HTR-8/SVneo (cell line): ENCODE measurements around the gene TELO2.

Experiments
- DNase-seq: peaks from one replicate; pipeline ENCODE4 v3.0.0; 2011; ENCODE audit warnings: low spot score, mixed read lengths; ENCODE audit not compliant: insufficient read length
- FAIRE-seq: peaks from 2 replicates; lab custom pipeline; 2011; peaks lifted over from hg19 to GRCh38; lab: Jason Lieb, UNC

Gene TELO2

DNA sequence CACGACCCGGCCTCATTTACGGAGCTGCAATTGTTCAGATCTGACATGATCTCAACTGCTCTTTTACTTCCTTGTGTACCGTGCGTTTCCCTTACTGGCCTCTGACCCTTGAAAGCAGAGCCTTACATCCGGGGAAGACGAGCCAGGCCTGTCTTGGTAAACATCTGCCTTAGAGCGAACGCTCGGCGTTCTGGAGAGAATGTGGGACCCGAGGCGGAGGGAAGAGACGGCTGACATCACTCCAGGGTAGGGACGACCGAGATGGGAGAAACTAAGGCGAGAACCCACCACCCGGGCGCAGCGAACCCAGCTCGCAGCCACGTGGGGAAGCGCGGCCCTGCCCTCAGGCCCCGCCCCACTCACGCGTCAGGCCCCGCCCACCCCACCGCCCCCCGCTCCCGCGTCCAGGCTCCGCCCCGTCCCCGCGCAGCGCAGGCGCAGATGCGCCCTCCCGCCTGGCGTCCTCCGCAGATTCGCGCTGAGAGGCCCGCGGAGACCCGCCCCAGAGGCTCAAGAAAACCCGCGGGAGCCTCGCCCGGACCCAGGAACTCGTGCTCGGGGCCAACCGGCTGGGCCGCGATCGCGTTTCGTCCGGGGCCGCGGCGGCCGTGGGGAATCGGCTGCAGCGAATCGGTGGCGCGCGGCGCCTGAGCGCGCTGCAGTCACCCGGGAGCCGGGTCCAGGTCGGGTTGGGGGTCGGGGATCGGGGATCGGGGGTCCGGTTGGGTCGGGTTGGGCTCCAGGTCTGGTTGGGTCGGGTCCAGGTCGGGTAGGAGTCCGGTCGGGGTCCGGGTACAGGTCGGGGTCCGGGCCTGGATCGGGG, at the start of gene TELO2:
TSS of gene TELO2 (plus strand) at position 438 of the 823 bp plus-strand sequence. CDS start 922 bp downstream, outside the sequence.
- peak; percentile 91 for FAIRE-seq
- peak; percentile 91 for DNase-seq

DNA sequence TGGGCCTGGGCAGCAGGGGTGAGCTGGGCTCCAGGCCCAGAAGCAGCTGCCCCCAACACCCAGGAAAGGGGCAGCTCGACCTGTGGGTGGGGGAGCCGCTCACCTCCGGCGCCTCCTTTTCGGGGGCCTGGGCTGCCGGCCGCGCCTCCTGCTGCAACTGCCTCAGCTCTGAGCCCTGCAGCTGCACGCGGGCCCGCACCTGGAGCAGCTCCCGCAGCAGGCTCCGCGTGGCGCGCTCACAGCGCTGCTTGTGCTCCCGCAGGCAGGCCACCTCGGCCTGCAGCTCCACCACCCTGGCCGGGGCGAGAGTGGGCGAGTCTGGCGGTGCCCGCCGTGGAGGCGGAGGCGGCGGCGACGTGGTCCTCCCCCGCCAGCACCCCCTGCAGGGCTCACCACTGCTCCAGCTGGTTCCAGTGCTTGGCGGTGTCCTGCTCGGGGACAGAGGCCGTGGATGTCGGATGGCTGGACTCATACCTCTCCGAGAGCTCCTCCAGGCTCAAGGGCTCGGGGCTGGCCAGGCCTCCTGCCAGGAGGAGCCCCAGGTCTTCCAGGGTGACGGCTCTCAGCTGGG, 49.7 kb upstream of the TELO2 start:
- FAIRE-seq = no peak

DNA sequence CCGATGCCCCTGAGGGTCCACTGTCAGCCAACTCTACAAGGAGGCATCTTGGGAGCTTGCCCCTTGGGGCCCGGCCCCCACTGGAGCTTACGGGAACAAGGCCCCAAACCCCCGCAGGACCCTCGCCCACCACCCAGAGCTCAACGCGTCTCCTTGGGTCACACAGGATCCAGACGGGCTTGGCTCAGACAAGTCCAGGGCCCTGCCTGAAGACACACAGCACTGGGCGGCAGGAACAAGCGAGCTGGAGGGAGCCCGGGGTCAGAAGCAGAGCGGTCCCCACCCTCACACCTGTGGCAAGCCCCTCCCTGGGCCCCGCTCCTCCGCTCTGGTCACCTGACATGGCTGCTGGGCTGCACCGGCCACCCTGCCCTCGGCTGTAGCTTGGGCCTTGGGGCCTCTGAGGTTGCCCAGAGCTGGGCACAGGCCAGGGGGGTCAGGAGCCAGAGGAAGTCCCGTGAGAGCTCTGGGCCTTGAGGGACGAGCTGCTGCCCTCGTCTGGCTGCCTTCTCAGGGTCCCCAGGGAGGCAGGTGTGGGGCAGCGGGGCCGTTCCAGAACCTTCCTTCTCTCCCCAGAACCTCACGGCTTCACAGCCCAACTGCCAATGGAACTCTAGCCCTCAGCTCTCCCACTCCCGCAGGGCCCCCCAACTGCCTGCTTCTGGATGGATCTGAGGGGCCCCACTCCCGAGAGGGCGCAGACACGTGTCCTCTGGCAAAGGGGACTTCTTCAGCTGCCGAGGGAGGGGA, 49.0 kb upstream of the TELO2 start, which contains the start of gene CCDC154:
TSS of gene CCDC154 (minus strand) at position 577 of the 750 bp plus-strand sequence. CDS start at position 343, 234 bp downstream.
- DNase-seq (no peak), FAIRE-seq (no peak)

More for the DNA sequence above, 49.7 kb upstream of the TELO2 start:
- DNase-seq = no peak

DNA sequence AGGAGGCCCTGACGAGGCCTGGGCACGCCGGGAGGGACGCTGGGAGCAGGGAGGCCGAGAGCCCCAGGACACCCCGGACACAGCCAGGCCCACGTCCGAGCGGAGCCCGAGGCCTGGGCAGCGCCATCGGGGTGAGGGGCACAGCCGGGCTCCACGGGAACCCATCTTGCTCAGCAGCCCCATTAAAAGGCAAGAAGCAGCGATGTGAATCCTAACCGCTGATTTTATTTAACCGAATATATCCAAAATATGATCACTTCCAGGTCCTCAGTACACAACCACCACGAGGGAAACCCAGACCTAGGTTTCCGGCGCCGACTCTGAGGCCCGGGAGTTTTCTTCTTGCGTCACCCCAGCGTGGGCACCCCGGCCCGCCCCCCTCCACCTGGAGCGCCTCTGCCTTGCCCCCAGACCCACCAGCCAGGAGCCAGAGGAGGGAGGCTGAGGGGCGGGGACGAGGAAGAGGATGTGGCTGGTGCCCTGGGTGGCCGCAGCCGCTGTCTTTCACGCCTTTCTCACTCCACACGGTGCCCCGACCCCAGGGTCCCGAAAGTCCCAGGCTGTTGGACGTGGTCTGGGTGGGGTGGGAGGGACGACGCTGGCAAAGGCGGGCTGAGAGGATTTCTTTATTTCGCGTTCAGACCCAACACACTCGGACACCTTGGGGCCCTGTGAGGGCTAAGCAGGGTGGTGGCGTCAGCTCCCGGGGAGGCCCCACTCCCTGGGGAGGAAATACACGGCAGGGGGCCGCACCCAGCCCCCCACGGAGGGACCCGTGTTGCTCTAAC, 48.2 kb upstream of the TELO2 start:
- no peak for FAIRE-seq
- DNase-seq = no peak

DNA sequence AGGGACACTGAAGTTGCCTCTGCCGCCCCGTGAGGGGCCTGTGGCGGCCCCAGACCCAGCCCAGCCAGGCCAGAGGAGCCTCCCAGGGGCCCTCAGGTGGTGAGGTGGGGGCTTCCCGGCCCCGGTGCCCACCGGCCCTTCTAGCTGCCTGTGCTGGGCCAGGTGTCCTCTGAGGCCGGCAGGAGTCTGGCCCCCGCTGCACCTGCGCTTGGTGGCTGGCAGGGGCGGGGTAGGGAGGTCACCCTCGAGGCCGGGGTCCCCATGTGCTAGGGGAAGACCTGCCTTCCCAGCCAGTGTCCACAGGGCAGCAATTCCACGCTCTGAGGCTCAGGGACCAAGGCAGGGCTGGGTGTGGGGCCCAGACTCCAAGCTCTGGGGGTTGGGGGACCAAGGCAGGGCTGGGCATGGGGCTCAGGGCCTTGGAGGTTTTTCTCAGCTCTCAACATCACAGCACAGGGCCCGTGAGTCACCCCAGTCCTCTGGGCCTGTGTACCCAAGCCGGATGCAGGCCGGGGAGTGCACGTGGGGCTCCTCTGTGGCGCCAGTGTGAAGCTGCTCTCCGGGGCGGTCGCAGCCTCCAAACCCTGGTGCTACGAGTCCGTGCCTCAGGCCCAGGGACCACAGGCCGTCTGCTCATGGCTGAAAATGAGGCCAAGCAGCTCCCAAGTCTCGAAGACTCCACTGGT, 47.5 kb upstream of the TELO2 start:
- FAIRE-seq = no peak
- DNase-seq = no peak

DNA sequence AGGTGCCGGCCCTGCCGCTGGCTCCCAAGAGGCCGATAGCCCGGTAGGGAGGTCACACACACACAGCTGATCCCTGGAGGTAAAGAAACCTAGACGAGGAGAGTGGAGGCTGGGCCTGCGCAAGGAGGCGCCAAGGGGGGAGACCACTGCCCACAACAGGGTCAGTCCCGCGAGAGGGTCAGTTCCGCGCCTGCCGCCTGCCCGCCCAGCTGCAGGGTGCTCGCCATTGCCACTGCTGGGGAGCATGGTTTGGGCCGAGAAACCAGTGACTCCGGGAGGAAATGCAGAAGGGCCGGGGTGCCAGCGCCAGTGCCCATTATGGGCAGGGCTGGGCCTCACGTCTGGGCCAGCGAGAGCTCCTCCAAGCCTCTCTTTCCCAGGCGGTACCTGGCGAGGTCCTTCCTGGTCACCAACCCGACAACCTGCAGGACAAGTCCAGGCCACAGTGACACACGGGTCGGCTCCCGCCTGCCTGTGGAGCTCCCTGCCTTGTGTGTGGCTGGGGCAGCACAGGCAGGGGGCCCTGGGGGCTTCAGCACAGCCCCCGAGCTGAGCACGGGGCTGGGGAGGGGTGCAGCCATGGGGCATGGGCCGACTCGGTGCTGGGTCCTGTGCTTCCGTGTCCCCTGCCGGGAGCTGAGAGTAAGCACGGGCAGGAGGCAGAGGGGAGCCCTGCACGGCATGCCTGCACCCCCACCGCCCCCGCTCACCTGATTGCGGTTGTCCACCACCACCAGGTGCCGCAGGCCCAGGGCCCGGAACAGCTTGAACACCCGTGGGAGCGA, 46.7 kb upstream of the TELO2 start:
- FAIRE-seq = no peak
- no peak for DNase-seq

DNA sequence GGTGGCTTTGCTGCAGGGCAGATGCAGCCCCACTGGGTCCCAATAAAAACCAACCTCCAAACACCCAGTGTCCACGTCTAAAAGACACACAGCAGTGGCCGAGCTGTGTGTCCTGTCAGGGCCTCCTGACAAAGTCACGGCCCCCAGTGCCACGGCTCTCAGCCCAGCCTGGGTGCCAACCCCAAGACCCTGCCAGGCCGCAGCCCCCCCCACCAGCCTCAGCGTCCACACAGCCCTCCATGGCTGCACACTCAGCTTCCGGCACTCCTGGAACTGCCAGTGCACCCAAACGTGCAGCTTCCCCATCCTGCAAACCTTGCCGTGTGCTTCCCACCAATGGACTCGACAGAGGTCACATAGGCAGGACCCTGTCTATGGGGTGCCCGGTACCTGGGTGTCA, 45.2 kb upstream of the TELO2 start:
- no peak for DNase-seq
- no peak for FAIRE-seq

DNA sequence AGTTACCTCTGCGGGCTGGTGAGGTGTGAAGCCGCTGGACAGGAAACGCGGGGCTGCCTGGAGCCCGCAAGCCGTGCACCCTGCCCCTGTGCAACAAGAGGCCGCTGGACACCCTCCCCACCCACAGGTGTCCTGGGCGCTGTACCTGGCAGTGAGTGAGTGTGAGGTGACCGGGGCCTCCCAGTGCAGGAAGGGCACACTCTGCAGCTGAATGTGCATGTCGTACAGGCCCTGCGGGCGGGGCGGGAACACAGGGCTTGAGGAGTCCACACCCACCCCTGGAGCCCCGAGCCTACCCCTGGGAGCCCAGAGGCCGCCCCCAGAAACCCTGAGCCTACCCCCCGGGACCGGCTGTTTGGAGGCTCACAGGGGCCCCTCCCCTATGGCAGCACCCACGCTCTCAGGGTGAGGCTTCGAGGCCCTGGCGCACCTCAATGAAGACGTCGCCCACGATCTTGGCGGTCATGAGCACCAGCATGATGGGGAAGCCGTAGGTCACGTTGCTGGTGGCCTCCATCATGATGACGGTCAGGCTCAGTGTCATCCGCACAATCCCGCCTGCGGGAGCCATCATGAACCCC, 44.5 kb upstream of the TELO2 start:
- no peak for DNase-seq
- no peak for FAIRE-seq

DNA sequence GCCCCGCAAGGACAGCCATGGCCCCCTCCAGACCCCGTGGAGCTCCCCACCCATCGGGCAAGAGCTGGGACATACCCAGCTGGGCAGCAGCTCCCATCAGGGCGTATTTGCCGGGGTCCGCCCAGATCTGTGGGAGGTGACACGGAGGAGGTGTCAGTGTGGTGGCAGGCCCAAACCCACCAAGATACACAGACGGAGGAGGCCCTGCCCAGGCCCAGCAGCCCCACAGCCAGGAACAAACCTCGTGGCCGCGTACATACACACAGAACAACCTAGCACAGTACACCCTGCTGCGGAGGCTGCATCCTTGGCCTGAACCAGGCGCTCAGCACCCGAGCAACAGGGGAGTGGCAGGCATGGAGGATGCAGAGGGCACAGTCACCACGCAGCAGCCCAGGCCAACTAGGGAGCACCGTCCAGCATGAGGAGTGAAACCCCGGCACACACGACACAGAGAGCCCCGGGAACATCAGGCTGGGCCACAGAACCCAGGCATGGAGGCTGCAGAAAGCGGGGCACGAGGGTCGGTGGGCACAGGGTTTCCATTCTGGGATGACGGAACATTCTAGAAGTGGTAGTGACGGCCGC, 43.9 kb upstream of the TELO2 start:
- DNase-seq = no peak
- FAIRE-seq = no peak

DNA sequence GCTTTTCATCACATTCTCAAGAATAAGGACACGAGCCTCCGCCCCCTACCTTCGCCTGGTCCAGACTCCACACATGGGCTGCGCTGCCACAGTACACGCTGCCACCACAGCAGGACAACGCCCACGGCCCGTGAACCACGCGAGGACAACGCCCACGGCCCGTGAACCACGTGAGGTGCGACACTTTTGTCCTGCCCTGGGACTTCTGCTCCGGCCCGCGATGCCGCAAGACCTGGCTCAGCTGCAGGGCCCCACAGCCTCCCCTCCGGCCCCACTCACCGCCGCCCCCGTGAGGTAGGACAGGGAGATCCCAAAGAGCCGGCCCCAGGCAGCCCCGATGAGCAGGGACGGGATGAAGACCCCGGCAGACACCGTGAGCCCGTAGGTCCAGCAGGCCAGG, 42.9 kb upstream of the TELO2 start:
- DNase-seq (no peak), FAIRE-seq (no peak)

DNA sequence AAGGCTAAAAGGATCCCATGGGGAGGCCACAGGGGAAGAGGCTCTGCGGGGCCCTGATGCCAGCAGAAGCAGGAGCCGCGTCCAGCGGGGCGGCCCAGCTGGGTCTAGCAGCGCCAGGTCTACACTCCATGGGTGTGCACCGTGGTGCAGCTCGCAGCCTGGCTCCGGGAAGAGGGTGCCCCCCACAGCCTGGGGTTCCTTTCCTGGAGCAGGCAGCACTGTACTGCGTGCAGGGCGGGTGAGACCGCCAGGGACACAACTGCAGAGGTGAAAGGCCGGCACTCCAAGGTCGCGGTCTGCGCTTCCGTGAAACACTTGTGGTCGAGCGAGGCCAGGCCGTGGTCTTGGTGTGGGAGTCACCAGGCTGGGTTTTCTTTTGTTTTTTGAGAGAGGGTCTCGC, 42.3 kb upstream of the TELO2 start:
- FAIRE-seq = no peak
- DNase-seq = no peak

DNA sequence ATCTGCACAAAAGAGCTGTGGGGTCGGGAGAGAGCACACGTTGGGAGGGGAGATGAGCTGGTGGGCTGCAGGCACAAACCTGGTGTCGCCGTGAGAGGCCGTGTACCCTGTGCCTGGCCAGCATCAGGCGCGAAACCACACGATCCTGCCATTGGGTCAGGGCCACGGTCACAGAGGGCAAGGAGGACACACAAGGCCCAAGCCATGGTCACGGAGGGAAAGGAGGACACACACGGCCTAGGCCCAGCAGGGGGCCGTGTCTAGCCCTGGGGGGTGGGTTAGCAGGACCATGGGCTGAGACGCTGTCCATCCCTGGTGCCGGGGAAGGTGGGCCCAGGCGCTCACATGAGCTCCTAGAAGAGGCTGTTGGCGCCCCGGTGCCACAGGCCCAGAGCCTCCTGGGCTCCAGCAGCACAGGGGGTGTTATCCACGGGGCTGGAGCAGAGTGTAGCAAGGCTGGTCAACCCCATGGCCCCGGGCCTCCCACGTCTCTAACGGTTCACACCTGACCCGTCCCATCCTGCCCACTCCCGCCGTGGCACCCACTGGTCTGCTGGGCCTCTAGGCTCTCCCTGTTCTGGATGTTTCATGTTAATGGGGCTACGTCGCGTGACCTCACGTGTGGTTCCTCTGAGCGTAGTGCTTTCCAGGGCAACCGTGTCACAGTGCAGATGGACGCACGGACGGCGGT, 41.3 kb upstream of the TELO2 start:
- FAIRE-seq = no peak

DNA sequence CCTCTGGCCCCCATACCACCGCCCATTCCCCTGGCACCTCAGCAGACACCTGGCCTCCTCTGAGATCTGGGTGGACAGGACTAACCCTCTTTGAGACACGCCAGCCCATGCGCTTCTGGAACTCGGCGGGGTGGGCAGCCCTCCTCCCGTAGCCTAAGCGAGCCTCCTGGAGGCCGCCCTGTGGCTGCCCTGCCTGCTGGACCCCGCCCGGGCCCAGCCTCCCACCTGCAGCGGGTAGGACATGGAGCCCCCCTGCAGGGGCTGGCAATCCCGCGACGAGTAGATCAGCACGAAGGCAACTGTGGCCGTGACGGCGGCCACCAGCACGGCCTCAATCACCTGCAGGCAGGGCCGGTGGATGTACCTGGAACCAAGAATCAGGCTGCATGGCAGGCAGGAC, 40.6 kb upstream of the TELO2 start:
- no peak for DNase-seq
- no peak for FAIRE-seq

More for the DNA sequence above, 41.3 kb upstream of the TELO2 start:
- no peak for DNase-seq

DNA sequence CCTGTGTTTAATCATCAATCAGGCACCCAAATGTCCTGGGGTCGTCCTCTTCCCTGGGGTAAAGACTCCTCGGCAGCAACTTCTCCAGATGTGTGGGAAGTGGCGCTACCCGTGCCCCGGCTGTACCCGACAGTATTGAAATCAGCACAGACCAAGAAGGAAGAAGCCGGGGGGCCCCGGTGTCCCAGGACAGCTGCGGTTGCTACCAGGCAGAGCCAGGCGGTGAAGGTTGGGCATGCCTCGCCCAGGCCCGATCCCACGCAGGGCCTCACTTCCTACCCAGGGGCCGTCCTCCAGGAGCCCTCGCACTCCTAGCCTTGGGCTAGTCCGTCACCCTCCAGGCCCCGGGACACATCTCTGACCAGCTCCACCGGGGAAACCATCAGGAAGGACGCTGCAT, 39.8 kb upstream of the TELO2 start:
- FAIRE-seq (no peak), DNase-seq (no peak)

DNA sequence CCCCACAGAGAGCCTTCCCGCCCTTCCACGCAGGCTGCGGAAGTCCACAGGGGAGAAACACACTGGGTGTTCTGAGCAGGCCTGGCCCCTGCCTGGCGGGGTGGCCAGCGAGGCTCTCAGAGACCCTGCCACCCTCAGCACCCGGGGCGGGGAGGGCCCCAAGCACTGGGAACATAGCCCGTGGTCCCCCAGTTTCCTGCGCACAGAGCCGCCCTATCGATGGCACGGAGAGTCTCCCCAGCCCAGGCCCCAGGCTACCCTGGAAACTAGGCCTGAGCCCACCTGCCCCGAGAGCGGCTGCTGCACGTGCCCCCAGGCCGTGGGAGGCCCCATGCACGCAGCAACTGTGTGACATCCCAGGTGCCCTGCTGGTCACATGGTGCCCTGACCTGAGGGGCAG, 38.6 kb upstream of the TELO2 start:
- DNase-seq (no peak), FAIRE-seq (no peak)

DNA sequence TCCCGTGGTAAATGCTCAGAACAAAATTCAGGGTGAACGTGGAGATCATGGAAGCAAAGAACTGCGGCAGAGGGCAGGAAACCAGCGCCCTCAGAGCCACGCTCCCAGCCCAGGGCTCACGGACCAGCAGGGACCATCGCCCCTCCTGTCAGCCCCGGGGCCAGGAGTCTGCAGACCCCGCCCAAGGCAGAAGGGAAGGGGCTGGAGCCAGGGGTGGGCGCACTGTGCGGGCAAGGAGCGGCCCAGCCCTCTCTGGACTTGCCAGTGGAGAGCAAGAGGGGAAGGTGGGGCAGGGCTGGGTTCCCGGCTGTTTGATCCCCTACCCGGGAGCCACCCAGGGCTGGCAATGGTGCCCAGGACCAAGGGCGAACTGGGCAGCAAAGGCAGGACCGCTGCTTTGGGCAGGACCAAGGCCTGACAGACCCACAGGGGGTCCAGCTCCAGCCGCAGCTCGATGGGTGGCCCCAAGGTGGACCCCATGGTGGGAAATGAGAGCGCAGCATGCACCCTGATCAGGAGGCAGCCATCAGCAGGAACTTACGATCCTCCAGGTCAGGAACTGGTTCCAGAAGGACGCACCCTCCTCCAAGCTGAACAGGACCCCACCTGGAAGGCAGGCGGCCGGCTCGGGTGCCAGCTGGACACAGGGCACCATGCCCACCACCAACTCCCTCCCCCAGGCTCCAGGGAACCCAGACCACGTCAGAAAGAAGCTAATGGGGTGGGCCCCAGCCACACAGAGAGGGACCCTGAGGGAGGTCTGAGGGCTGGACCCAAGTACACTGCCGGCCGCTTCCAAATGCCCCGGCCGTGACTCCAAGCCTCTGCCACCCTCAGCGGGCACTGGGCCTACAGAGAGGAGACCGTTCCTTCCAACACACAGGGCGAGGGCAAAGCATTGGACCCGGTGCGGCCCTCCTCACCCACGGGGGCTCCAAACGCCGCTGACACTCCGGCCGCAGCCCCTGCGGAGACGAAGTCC, 37.7 kb upstream of the TELO2 start:
- DNase-seq = no peak
- no peak for FAIRE-seq
